VCaP (cell line): ENCODE measurements around the gene TP63.

Source experiments
- H3K27ac ChIP-seq: fragments of 450-650 bp; 2 replicates; pipeline ENCODE4 v1.5.1; 2017
- TF ChIP-seq, protein P1 (sequence below): fragments of 450-650 bp; conservative IDR thresholded peaks from 2 replicates; pipeline ENCODE4 v1.5.1; 2017; ENCODE audit warnings: mild to moderate bottlenecking, moderate library complexity

The TP63 gene

DNA sequence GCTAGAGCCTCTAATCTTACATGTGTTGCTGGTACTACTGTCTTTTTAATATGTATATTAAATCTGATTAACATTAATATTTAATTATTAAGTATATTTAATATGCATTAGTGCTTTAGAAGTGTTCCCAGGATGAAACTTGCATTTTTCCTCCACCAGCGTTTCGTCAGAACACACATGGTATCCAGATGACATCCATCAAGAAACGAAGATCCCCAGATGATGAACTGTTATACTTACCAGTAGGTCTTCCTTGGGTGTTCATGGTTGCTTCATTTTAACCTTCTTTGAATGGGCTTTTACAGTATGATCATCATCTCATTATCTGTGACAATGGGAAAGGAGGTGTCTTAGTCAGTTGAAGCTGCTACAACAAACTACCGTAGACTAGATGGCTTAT is 238.0 kb downstream of the TP63 start:
- TF ChIP-seq, protein P1, sequence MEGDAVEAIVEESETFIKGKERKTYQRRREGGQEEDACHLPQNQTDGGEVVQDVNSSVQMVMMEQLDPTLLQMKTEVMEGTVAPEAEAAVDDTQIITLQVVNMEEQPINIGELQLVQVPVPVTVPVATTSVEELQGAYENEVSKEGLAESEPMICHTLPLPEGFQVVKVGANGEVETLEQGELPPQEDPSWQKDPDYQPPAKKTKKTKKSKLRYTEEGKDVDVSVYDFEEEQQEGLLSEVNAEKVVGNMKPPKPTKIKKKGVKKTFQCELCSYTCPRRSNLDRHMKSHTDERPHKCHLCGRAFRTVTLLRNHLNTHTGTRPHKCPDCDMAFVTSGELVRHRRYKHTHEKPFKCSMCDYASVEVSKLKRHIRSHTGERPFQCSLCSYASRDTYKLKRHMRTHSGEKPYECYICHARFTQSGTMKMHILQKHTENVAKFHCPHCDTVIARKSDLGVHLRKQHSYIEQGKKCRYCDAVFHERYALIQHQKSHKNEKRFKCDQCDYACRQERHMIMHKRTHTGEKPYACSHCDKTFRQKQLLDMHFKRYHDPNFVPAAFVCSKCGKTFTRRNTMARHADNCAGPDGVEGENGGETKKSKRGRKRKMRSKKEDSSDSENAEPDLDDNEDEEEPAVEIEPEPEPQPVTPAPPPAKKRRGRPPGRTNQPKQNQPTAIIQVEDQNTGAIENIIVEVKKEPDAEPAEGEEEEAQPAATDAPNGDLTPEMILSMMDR = no peak
- H3K27ac ChIP-seq = no peak overlapping the region

DNA sequence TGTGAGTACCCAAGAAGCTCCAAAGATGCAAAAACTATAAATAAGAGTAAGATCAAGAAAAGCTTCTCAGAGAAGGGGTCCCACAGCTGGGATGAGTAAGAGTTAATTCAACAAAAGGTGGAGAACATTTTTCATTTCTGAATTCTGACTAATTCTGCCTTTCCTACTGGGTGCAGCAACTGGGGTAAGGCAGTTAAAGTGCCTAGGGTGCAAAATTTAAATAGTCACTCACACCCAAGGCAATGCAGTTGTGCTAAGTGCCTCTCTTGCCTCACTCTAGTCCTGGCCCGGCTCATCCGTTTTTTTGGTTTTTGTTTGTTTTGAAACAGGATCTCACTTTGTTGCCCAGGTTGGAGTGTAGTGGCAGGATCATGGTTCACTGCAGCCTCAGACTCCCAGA is 240.2 kb downstream of the TP63 start:
- TF ChIP-seq, protein P1 = no peak
- no peak overlapping the region for H3K27ac ChIP-seq

DNA sequence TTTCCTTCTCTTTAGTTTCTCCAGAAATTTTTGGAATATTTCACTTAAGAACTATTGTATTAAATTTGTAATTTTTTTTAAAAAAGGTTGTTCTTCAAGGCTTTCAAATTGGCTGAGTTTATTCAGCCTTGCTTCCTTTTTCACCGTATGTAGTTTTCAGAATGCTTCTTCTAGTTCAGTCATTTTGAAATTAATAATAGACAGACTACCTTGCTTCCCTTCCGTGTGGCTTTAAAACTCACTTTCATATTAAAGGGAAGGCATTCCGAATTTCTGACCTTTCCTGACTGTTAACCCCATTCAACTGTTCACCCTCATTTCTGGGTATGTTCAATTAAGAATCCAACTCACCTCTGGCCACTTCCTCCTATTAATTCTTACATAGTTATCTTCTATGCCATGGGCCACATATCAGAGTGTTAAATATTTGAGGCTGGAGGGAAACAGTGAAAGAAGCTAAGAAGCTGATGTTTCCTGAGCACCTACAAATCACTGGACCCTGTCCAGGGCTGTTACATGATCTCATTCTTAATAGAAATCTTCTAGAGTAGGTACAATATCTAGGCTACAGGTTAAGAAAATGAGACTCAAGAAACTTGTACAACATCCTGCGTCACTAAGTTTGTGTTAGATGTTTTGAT is 252.0 kb downstream of the TP63 start:
- TF ChIP-seq, protein P1 = no peak
- H3K27ac ChIP-seq = no peak overlapping the region

DNA sequence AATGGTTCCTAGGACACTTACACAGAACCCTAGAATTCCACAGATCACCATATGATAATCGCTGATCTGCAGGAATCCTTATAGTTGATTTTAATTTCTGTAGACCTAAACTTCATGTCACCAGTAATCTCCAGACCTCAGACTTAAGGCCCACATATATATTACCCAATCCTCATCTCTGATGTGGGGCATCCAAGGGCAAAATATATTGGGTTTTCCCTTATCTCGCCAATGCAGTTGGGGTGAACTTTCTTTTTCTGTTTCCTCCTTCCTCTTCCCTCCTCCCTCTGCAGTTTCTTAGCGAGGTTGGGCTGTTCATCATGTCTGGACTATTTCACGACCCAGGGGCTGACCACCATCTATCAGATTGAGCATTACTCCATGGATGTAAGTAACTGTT is 259.3 kb downstream of the TP63 start:
- TF ChIP-seq, protein P1 = no peak

DNA sequence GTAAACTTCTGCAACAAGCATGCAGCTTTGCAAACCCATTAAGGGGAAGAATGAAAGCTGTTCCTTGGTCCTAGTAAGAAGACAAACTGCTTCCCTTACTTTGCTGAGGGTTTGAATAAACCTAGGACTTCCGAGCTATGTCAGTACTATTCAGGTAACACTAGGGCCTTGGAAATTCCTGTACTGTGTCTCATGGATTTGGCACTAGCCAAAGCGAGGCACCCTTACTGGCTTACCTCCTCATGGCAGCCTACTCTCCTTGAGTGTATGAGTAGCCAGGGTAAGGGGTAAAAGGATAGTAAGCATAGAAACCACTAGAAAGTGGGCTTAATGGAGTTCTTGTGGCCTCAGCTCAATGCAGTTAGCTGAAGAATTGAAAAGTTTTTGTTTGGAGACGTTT is 265.3 kb downstream of the TP63 start:
- TF ChIP-seq, protein P1 = no peak
- H3K27ac ChIP-seq = no peak overlapping the region

More for the DNA sequence above, 259.3 kb downstream of the TP63 start:
- H3K27ac ChIP-seq = no peak overlapping the region

DNA sequence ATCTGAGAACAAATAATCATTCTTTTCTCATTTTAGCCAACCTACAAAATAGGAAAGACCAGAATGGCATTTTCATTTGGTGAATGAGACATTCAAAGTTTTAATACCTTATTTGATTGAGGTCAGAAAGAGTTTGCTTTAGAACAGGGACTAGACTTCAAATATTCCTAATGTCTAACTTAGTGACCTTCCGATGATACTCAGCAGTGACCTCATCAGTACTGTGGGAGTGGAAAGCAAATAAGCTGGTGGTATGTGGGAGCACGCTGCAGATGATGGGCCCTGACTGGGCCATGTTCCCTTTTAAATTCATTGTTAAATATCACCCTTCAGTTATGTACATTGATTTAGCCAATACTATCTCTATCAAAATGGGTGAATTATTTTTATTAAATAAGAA is 266.2 kb downstream of the TP63 start:
- TF ChIP-seq, protein P1 = no peak
- no peak overlapping the region for H3K27ac ChIP-seq

DNA sequence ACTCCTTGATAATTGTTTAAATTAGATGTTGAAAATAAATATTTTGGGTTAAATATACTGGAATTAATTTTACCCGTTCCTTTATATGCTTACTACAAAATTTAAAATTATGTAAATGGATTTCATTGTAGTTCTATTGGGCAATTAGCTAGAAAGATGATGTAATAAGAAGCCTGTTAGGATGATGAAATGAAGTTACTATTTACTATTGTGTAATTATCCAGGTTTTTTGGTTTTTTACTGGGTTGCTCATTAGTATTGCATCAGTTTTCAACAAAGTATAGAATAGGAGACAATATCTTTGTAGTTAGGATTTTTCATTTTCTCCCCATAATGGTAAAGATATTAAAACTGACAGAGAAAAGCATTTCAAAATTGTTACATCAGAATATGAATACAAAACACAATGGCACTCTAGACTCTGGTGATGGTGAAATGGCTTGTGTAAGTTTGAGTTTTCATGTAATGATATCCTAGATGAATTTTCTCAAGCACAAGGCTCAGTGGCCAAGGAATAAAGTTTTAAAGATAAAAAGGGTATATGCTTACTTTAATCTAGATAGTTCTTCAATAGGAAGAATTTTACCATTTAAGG is 267.5 kb downstream of the TP63 start:
- TF ChIP-seq, protein P1 = no peak
- no peak overlapping the region for H3K27ac ChIP-seq
